Islet of Langerhans (tissue), 1 donor: ENCODE measurements around the gene RASSF4.

Experiments
- FAIRE-seq: peaks from one replicate; lab custom pipeline; 2011; peaks lifted over from hg19 to GRCh38; lab: Jason Lieb, UNC

Gene RASSF4

GRCh38 chr10:44948642-44949041 lies 11.0 kb upstream of the RASSF4 start:
- no peak for FAIRE-seq

GRCh38 chr10:44949127-44949802 lies 10.3 kb upstream of the RASSF4 start:
- no peak for FAIRE-seq

GRCh38 chr10:44949915-44950314 lies 9.7 kb upstream of the RASSF4 start:
- no peak for FAIRE-seq

DNA sequence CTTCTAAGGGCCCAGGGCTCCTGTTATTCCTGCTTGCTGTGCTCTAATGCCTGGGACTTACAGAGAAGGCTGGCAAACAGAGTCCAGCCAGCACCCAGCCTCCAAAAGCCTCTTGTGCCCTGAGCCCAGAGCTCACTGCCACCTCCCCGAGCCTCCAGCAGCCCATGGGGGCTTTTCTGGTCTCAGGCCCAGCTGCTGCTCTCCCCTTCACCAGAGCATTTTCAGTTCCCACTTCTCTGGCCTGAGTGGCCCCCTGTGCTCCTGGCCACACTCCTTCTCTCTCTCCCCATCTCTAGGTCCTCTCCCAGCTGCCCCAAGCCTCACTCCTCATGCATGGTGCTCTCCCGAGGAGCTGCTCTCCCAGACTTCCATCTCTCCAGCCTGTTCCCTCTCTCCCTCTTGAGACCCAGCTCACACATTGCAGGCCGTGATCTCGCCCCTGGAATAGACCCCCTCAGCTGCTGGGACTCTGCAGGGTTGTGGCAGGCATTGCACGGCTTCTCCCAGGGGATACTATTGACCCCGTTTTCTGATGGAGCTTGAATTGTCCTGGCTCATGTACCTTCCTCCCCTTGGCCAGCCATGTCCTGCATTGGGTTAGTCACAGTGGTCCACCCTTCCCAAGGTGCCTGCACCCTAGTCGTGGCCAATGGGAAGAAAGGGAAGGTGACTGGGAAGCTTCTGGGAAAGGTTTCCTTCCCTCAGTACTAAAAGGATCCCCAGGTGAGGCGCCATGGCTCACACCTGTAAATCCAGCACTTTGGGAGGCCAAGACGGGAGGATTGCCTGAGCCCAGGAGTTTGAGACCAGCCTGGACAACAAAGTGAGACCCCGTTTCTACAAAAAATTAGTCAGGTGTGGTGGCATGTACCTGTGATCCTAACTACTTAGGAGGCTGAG lies 9.0 kb upstream of the RASSF4 start:
- no peak for FAIRE-seq

DNA sequence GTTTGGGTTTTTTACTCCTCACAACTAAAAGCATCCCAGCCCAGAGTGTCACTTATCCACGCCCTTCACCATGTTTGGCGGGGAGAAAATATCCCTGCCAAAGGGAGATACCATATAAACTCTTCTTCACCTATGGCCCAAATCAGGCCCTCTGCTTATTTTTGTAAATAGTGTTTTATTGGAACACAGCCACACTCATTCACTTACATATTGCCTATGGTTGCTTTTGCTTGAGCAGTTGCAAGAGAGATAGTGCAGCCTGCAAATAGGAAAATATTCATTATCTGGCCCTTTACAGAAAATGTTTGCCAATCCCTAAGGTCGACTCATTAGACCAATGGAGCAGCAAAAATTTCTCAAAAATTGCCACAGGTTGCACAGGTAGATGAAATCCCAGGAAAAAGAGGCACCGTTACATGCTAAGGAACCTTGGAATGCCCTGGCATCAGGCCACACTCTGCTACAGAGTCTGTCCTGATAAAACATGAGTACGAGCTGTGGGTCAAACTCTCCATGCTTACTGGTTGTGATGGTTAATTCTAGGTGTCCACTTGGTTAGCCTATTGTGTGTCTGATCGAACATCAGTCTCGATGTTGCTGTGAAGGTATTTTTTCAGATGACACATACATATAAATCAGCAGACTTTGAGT lies 7.9 kb upstream of the RASSF4 start:
- no peak for FAIRE-seq

GRCh38 chr10:44952779-44953231 lies 6.8 kb upstream of the RASSF4 start:
- FAIRE-seq: no peak

DNA sequence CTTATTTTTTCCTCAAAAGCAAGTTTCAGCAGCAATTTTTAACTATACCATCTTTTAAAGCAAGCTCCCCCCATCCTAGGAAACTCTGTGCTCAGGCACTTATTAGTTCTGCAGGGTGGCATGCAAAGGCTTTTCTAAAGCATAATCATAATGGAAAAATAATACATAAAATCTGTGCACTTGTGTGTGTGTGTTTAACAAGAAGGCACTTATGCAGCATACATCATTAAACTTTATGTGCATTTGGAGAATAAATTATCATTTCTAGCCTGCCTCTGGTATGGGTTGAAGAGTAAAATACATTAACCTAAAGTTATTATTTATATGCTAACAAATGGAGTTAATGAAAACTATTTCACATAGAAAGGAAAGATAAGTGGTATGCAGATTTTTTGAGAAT lies 5.6 kb upstream of the RASSF4 start:
- no peak for FAIRE-seq

DNA sequence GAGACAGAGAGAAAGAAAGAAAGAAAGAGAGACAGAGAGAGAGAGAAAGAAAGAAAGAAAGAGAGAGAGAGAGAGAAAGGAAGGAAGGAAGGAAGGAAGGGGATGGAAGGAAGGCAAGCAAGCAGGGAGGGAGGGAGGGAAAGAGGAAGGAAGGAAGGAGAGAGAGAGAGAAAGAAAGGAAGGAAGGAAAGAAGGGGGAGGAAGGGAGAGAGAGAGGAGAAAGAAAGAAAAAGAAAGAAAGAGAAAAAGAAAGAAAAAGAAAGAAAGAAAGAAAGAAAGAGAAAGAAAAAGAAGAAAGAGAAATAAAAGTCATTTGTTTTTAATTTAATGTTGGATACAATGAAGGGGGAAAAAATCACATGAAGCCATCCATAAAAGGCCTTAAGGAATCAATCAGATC lies 4.6 kb upstream of the RASSF4 start:
- FAIRE-seq: no peak

DNA sequence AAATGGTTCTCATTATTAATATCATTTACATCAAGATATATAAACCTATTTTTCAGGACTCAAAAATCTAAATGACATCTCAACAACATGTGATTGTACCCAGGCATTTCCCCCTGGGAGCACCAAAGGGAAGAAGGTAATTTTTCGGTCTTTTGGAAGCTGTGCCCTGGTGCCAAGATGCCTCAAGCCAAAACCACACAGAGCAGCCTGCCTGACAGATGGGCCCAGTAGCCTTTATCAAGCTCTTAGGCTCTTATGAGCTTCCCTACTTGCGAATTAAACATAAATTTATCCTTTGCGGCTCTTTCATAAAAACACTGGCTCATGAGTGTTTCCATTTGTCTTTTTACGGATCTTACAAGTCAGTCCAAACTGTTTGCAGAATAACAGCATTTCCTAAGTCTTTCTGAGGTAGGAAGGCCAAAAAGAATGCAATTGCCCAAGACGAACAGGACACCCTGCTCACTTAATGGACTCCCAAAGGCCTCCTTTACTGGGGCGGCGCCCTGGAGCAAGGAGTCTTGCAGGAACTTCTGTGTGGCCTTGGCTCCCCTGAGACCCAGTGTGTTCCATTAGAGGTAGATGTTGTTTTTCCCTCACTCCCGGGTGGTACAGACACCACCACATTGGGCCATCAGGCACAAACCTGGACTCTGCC lies 4.1 kb upstream of the RASSF4 start:
- no peak for FAIRE-seq

GRCh38 chr10:44956226-44956625 lies 3.4 kb upstream of the RASSF4 start:
- no peak for FAIRE-seq

DNA sequence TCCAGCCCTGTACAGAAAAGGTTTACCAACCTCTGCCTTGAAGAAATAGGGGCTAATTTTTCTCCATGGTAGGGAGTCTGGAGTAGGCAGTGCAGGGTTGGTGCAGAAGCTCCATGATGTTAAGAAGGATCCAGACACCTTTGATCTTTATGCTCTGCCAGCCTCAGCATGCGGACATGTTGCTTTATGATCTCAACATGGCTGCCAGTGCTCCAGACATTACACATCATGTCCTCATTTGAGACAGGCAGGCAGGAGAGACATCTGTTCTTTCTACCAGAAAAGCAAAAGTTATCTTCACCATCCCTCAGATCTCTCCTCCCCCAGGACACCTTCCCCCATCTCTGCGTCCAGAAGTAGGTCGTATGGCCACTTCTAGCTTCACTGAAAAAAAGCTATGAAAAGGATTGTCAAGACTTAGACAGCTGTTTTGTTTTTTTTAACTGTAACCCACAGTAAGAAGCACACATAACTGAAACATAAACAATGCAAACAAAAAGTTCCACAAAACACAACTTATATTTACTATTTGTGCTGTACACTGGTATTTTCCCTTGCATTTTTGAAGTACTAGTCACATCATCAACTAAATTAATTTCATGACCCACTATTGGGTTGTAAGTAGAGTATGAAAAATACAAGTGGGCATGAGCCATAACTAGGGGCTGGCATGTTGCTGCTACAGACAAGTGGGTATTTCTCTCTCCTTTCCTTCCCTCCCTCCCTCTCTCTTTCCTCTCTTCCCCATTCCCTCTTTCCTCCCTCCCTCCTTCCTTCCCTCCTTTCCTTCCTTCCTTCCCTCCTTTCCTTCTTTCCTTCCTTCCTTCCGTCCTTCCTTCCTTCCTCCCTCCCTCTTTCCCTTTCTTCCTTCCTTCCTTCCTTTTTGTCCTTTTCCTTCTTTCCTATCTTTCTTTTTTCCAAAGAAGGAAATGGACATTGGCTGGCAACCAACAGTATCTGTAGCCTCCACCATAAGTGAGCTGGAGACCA lies 2.6 kb upstream of the RASSF4 start:
- FAIRE-seq: no peak

DNA sequence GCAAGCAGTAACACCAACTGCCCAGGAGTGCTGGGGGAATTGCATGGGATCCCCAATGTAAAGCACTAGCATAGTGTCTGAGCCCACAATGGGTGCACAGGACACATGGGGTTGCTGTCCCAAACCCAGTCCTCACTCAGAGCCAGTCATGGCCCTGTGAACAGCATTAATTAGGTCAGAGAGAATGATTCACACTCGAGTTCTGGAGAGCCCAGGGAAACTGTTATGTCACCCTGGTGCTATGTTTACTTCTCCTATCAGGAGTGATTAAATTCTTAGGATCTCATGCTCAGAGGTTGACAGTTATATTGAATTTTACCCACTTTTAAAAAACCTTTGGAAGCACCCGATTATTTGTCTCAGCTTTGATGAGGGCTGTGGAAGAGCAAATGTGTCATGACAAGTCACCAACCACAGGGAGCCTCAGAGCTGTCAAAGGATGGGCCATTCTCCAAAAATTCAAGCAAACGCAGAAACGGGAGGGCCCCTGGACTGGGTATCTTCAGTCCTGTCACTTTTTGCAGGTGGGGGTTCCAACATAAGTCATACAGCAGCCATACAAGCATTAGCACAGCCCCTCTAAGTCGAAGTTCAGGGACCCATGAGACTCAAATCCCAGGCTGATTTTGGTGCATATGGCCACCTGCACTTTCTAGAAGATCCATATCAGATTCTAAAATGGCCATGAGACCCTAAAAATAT lies 1.3 kb upstream of the RASSF4 start:
- peak; percentile 70 for FAIRE-seq

- no peak for FAIRE-seq
Observed at GRCh38 chr10:44958898-44959246, 730 bp upstream of the RASSF4 start.

DNA sequence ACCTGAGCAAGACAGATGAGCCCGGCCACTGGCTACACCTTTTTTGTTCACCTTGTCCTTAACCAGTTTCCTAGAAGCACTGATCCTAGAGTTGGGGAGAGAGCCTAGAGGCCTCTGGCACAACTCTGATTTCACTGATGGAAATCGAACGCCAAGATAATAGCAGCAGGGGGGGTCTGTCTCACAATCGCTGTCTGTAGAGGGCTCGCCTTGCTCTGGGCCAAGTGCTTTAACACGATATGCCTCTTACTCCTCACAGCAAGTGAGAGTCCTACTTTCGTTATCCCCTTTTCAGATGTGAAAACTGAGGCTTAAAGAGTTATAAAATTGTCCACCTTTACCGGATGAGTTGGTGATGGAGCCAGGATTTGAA lies 472 bp downstream of the RASSF4 start:
- no peak for FAIRE-seq

DNA sequence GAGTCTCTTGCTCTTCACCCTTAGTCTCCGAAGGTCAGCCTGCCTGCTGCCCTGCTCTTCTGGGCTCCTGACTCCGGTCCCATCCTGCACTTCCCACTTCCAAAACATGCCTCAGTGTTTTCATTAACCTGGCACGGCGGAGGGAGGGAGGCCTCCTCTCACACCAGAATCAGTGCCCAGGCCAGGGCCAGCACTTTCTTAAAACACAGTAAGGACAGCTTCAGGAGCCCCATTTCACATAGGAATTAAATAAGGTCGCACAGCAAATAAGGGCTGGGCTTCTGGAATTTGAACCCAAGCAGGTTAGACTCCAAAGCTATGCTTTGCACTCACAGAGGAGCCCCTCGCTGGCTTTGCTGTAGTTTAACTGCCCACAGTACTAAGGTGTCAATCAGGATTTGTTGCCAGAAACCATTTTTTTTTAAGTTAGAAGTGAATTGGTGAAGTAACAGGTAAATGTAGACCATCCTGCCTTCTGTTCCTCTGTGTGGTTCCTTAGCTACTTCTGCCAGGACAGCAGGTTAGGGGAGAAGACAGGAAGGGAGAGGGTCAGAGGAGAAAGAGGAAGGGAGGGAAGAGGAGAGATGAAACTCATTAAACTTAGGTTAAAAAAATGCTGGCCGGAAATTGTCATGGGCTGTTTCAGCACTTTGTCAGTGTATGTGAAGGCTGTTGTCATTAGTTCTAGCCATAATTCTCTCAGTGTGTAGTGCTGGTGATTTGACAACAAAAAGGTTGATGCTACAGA lies 1.1 kb downstream of the RASSF4 start:
- no peak for FAIRE-seq

GRCh38 chr10:44961230-44961571 lies 1.6 kb downstream of the RASSF4 start:
- no peak for FAIRE-seq

- FAIRE-seq: no peak
Observed at GRCh38 chr10:44961931-44962750, 2.5 kb downstream of the RASSF4 start.

GRCh38 chr10:44962870-44963738 lies 3.5 kb downstream of the RASSF4 start:
- no peak for FAIRE-seq
